Fibroblast of lung (primary cell): ENCODE measurements around the gene EYS. TPM values are rescaled to one million over a fixed set of nuclear protein-coding genes. Genes with fewer than 3 reads are reported as not detected.

Experiments used
- DNase-seq, 2 donors: peaks; one replicate each; pipeline versions ENCODE4 v3.0.0 to v3.0.0-alpha.2; 2010; ENCODE audit warnings: low read depth in 2 of 2
- H2AFZ ChIP-seq: 2 replicates; pipeline ENCODE4 v1.5.1; 2012; ENCODE audit warnings: low read length, control low read depth, inconsistent platforms
- H3K27ac ChIP-seq: 2 replicates; pipeline ENCODE4 v1.5.1; 2011; ENCODE audit warnings: low read length, control low read depth; ENCODE audit not compliant: insufficient read depth
- H3K27me3 ChIP-seq: 2 replicates; pipeline ENCODE4 v1.5.1; 2011; ENCODE audit warnings: mild to moderate bottlenecking, low read length; ENCODE audit not compliant: control insufficient read depth, insufficient read depth
- H3K36me3 ChIP-seq: 2 replicates; pipeline ENCODE4 v1.5.1; 2011; ENCODE audit warnings: low read length; ENCODE audit not compliant: control insufficient read depth, insufficient read depth
- H3K4me1 ChIP-seq: 2 replicates; pipeline ENCODE4 v1.5.1; 2011; ENCODE audit warnings: low read length; ENCODE audit not compliant: control insufficient read depth, insufficient read depth; ENCODE audit errors: extremely low read depth
- H3K4me2 ChIP-seq: 2 replicates; pipeline ENCODE4 v1.5.1; 2011; ENCODE audit warnings: low read length, control low read depth; ENCODE audit not compliant: insufficient read depth; ENCODE audit errors: extremely low read depth
- H3K4me3 ChIP-seq, 4 experiments: fragments of 200-600 bp in 1 of 4; sonication (generic) in 1 of 4; replicated peaks in 1 of 4; 2 replicates each; pipeline ENCODE4 v1.5.1; 2011 to 2016; ENCODE audit warnings: low read length in 4 of 4, low read depth in 3 of 4, mild to moderate bottlenecking in 3 of 4, control low read depth in 2 of 4, inconsistent platforms in 1 of 4, mixed read lengths in 1 of 4; ENCODE audit not compliant: insufficient read depth in 1 of 4; ENCODE audit errors: control extremely low read depth in 1 of 4
- H3K79me2 ChIP-seq: 2 replicates; pipeline ENCODE4 v1.5.1; 2012; ENCODE audit warnings: mild to moderate bottlenecking, low read length, inconsistent platforms; ENCODE audit not compliant: control insufficient read depth, insufficient read depth
- H3K9ac ChIP-seq: 2 replicates; pipeline ENCODE4 v1.5.1; 2011; ENCODE audit warnings: mild to moderate bottlenecking, low read length, control low read depth; ENCODE audit not compliant: insufficient read depth
- H3K9me3 ChIP-seq: 2 replicates; pipeline ENCODE4 v1.5.1; 2012; ENCODE audit warnings: low read depth, low read length; ENCODE audit not compliant: control insufficient read depth, insufficient read depth
- H4K20me1 ChIP-seq: 2 replicates; pipeline ENCODE4 v1.5.1; 2011; ENCODE audit warnings: low read length; ENCODE audit not compliant: control insufficient read depth, insufficient read depth; ENCODE audit errors: extremely low read depth
- EZH2 ChIP-seq: IDR thresholded peaks from 2 replicates; pipeline ENCODE4 v1.5.1; 2012; ENCODE audit warnings: low read length, control low read depth, mild to moderate bottlenecking; ENCODE audit errors: missing control alignments
- polyA plus RNA-seq, 2 donors: library from polyadenylated mRNA; depleted of rRNA in 1 of 2; stranded (reverse) in 1 of 2; unstranded in 1 of 2; fragments of >200 nt; gene quantifications; 2 replicates each; pipeline ENCODE4 v1.2.1, GENCODE V29; 2011 to 2012; ENCODE audit warnings: missing spikeins in 1 of 2
- total RNA-seq: library from RNA; depleted of rRNA; stranded (reverse); fragments of >200 nt; gene quantifications from 2 replicates; pipeline ENCODE4 v1.2.1, GENCODE V29; 2014
- TF ChIP-seq, protein P1 (sequence below), 2 donors: IDR thresholded peaks in 1 of 2; conservative IDR thresholded peaks in 1 of 2; 1 replicate in 1 of 2; 2 replicates in 1 of 2; pipeline ENCODE4 v1.5.1; 2011 to 2012; ENCODE audit warnings: low read length in 2 of 2, control low read depth in 1 of 2, inconsistent platforms in 1 of 2, low read depth in 1 of 2, mild to moderate bottlenecking in 1 of 2

EYS gene
- total and polyA plus RNA-seq, 2 donors (not counting 1 experiment from before 2014, with no cell fraction given) = under 0.01 TPM; not detected in 1

DNA sequence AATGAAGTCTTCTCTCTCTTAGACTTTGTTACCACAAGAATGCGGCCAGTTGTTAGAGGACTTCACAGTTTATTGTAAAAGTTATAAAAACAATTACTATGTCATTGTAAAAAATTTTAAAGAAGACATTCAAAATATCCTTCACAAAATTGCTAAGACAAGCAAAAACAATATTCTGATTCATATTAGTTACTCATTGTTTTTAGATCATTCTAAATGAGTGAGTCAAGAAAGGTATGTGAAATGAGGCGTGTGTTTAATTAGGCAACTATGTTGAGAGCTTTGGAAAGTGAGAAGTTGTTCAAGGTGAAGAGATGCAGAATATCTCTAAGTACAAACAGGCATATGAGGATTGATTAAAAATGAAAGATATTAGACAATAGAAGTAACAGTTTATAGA, 875.3 kb downstream of the EYS start:
- no peak overlapping the region for H3K27ac ChIP-seq
- no peaks in the 10 kb centered on the region for H3K9me3 ChIP-seq
- H3K9ac ChIP-seq = no peak overlapping the region
- TF ChIP-seq EZH2 = no peak
- TF ChIP-seq, protein P1, sequence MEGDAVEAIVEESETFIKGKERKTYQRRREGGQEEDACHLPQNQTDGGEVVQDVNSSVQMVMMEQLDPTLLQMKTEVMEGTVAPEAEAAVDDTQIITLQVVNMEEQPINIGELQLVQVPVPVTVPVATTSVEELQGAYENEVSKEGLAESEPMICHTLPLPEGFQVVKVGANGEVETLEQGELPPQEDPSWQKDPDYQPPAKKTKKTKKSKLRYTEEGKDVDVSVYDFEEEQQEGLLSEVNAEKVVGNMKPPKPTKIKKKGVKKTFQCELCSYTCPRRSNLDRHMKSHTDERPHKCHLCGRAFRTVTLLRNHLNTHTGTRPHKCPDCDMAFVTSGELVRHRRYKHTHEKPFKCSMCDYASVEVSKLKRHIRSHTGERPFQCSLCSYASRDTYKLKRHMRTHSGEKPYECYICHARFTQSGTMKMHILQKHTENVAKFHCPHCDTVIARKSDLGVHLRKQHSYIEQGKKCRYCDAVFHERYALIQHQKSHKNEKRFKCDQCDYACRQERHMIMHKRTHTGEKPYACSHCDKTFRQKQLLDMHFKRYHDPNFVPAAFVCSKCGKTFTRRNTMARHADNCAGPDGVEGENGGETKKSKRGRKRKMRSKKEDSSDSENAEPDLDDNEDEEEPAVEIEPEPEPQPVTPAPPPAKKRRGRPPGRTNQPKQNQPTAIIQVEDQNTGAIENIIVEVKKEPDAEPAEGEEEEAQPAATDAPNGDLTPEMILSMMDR (conservative IDR thresholded peaks at IDR 0.05 in 1 of 2, IDR thresholded peaks at IDR 0.05 in 1 of 2; ENCODE audit: low read depth in 1 of 2, low read length in 2 of 2) = no peak
- no peak overlapping the region for H3K4me3 ChIP-seq
- no peaks in the 10 kb centered on the region for H3K36me3 ChIP-seq
- H3K4me1 ChIP-seq = no peaks in the 10 kb centered on the region
- H3K79me2 ChIP-seq = no peaks in the 10 kb centered on the region
- no peak overlapping the region for H3K4me2 ChIP-seq
- no peak overlapping the region for H2AFZ ChIP-seq
- H3K27me3 ChIP-seq = no peaks in the 10 kb centered on the region
- no peaks in the 10 kb centered on the region for H4K20me1 ChIP-seq
- peak in 1 of 2 donors; percentile 5 for DNase-seq

DNA sequence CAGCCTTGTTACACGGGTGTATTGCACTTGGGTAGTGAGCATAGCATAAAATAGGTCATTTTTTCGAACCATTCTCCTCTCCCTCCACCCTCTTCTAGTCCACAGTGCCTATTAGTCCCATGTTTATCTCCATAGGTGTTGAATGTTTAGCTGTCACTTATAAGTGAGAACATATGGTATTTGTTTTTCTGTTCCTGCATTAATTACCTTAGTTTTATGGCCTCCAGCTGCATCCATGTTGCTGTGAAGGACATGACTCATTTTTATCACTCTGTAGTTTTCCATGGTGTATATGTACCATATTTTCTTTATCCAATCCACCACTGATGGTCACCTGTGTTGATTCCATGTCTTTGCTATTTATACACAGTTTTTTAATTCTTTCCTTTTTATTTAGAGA, 889.5 kb downstream of the EYS start:
- Histone ChIP-seq H3K79me2 (no peaks in the 10 kb centered on the region), H3K36me3 (no peaks in the 10 kb centered on the region), H3K4me2 (no peak overlapping the region), H3K4me3 (no peak overlapping the region), H3K27ac (no peak overlapping the region), H3K9ac (no peak overlapping the region), H3K27me3 (no peaks in the 10 kb centered on the region), H4K20me1 (no peaks in the 10 kb centered on the region), H2AFZ (no peak overlapping the region), H3K9me3 (no peaks in the 10 kb centered on the region), H3K4me1 (no peaks in the 10 kb centered on the region)
- DNase-seq = no peak
- TF ChIP-seq, protein P1 (conservative IDR thresholded peaks at IDR 0.05 in 1 of 2, IDR thresholded peaks at IDR 0.05 in 1 of 2; ENCODE audit: low read depth in 1 of 2, low read length in 2 of 2) = no peak
- TF ChIP-seq EZH2 = no peak

DNA sequence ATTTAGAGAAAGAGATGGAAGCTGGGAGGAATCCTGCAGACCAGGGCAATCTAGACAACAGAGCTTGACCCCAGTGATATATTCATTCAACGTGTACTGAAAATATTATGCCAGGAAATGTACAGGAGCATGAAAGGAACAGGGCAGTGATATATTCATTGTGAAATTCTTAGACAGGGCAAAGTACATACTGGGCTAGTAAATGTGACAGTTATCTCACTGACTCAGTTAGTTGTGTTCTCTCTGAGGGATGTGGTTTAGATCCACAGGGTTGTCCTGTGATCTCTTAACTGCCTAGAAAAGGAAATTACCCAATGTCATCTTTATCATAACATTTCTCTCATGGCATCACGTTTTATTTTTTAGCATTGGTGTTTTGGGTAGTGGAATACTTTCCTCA, 891.3 kb downstream of the EYS start:
- Histone ChIP-seq H3K4me2 (no peak overlapping the region), H2AFZ (no peak overlapping the region), H4K20me1 (no peaks in the 10 kb centered on the region), H3K79me2 (no peaks in the 10 kb centered on the region), H3K27ac (no peak overlapping the region), H3K4me3 (no peak overlapping the region), H3K27me3 (no peaks in the 10 kb centered on the region), H3K9ac (no peak overlapping the region), H3K4me1 (no peaks in the 10 kb centered on the region), H3K9me3 (no peaks in the 10 kb centered on the region), H3K36me3 (no peaks in the 10 kb centered on the region)
- TF ChIP-seq, protein P1 (conservative IDR thresholded peaks at IDR 0.05 in 1 of 2, IDR thresholded peaks at IDR 0.05 in 1 of 2; ENCODE audit: low read depth in 1 of 2, low read length in 2 of 2) = no peak
- TF ChIP-seq EZH2 = no peak
- DNase-seq = peak in 1 of 2 donors; percentile 42
